GM18870 (cell line): ENCODE results near the gene GPR65.
A peak's percentile ranks its signal among the peaks of the same experiment; 100 is the strongest.

Source experiments
- ATAC-seq: cut with Tn5 transposase; IDR thresholded peaks from one replicate; pipeline ENCODE4 v1.9.1; 2021; ENCODE audit warnings: moderate library complexity; ENCODE audit not compliant: unreplicated experiment

GPR65 gene

DNA sequence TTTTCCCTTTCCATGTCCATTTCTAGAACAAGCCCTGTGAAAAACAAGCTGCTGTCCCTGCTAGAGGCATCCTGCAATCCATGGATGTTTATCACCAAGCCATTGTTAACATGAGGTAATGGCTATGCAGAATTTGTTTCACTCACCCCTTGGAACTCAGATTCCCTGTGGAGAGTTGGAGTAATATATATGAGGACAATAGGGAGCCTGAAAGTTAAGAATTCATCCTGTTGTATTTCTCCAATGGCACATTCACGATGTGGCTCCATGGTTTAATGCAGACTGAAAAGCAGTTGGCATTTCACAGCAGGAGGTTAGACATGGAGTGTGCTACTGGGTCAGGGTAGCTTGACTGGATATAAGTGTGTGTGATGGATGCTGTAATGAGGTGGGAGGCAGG, 32.4 kb downstream of the GPR65 start:
- ATAC-seq = no peak

- no peak for ATAC-seq
Observed at GRCh38 chr14:88039197-88039596, 34.3 kb downstream of the GPR65 start.

DNA sequence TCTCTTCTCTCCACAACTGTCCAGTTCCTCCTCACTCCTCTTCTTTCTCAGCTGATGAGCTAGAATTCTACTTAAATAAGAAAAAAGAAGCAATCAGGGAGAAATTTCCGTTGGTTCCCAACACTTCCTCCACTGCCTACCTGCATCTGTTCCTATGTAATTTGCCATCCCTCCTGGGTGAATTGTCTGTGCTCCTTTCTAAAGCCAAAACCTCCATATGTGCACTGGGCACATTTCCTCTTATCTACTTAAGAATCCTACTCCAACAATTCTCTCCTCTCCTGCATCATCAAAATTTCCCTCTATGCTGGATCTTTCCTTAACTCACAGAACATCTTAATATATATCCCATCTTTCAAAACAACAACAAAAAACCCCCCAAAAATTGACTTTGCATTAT, 35.2 kb downstream of the GPR65 start:
- no peak for ATAC-seq

DNA sequence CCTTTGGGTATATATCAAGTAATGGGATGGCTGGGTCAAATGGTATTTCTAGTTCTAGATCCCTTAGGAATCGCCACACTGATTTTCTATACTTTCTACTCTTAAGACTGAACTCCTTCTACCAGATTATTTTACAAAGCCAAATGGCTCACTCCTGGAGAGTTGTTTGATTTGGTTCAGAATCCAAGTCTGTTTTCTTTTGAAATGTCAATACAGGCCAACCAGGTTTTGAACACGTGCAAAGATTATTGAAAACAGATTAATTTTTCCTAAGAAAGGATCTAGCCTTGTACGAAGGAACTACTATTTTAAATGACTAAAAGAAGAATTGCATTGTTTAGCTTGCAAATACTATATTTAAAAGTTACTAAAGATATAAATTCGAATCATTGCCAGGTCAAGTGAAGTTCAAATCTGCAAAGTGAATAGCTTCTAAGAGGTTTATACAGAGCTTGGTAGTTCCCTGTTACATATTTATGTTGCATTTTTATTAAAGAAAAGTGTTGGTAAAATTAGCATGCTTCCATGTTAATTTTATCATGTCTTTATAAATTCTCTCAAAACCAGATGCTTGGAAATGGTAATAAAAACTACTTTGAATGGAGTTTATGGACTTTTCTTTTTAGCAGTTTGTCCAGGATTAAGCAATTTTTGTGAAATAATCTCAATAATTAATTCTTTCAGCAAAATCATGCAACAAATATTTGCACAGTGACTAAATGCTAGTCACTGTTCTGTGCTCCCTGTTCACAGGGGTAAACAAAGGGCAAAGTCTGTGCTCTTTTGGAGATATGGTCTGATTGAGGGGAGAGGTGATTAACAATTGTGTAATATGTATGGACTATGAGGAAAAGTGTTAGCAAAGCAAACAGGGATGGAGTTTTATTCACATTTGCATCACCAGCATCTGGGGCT, 38.9 kb downstream of the GPR65 start:
- ATAC-seq = no peak

- ATAC-seq = peak; percentile 3
Observed at GRCh38 chr14:88044444-88044758, 39.5 kb downstream of the GPR65 start.

- ATAC-seq = peak; percentile 95
Observed at GRCh38 chr14:88044776-88045446, 40.0 kb downstream of the GPR65 start.

DNA sequence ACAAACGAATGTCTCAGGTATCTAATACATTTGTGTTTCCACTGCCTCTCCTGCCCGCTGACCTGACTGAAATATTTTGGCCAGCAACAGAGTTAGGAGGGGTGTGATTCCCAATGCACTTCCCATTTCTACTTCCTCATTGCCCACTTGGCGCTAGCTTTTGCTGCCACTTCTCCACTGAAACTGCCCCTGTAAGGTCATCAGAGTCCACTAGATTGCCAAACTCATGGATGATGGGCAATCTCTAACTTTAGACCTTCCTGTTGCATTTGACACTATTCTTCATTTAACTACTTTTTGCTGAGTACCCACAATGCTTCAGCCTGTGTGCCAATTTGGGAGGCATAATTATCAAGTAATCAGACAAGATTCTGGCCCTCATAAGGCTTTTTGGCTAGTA, 40.8 kb downstream of the GPR65 start:
- no peak for ATAC-seq

DNA sequence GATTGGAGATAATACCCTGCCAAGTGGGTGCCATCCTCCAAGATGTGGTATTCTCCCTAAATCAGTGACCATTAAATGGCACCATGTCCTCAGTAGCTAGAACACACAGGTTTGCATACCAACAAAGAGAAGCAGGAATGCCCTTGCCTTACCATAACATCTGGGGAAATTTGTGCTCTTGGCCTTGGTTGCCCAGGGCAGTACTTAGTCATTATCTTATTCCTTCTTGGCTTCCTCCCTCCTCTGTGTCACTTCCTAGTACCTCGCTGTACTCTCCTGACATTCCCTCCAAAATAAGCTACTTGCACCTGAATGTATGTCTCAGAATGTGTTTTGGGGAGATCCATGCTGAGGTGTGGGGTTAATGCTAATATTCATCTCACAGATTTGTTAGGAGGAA, 43.4 kb downstream of the GPR65 start:
- ATAC-seq = no peak

DNA sequence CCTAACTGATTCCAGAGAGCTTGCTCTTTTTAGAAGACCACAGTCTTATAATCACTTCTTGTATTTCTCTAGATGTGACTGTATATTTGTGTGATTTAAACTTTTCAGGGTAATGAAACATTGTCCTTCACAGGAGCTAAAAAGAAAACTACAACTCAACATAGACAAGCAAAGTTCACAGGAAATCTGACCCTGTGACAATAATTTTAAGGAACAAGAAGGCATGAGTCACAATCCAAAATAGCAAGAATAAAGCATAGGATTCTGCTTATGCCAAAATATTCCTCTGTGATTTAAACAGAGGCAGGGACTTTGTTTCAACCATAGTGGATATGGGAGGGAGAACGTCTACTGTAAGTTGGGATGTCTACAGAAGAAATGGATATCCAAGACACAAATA, 44.3 kb downstream of the GPR65 start:
- no peak for ATAC-seq

- ATAC-seq = no peak
Observed at GRCh38 chr14:88049936-88050335, 45.0 kb downstream of the GPR65 start.

DNA sequence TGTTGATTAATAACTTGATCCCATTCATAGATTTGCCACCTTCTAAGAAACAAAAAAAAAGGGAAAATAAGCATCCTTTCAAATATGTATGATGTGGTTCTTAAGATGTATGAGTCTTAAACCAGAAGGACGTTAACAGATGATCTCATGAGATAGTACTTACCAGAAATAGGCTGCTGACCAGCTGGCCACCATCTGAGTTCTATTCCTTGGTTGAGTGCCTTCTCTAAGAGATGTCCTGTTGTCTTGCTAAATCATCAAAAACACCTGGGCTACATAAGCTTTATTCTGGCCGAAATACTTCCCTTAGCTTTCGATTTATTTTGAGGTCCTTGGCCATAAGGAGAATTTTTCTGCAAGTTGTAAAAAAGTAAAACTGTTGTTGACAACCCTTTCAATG, 55.6 kb downstream of the GPR65 start:
- no peak for ATAC-seq

DNA sequence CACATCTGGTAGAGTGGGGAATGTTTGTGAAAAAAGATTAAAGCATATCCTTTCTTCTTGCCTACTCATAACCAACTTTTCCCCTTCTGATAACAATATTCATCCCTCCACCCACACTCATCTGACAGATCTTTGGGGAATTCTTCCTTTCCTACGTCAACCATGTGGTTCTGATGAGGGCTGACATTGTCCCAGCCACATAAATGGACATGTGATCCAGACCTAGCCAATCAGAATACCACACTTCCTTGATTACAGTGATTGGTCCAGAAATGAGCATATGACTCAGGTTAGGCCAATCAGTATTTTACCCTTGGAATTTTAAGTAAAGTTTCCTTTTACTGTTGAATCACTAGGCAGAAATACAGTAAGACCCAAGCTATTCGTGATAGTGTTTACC, 58.9 kb downstream of the GPR65 start:
- no peak for ATAC-seq
